Measurements from ENCODE around the gene LMNTD1.

LMNTD1 gene

GRCh38 chr12:25469368-25469767, 83.7 kb downstream of the LMNTD1 start:
- no peaks in the 10 kb centered on the region for H3K4me1 Mint-ChIP-seq
- no peak overlapping the region for H3K4me3 Mint-ChIP-seq
- ATAC-seq (replicated peaks; ENCODE audit: extremely low read depth, poor library complexity, severe bottlenecking), result no peak

GRCh38 chr12:25463521-25463920, 89.6 kb downstream of the LMNTD1 start:
- no peak overlapping the region for H3K27ac Mint-ChIP-seq (ENCODE audit: low read depth)
- no peak for ATAC-seq (replicated peaks; ENCODE audit: extremely low read depth, poor library complexity, severe bottlenecking)
- no peaks in the 10 kb centered on the region for H3K9me3 Mint-ChIP-seq
- no peak for DNase-seq (ENCODE audit: low spot score in 2 of 2)
- H3K4me3 Mint-ChIP-seq, result no peak overlapping the region
- H3K36me3 Mint-ChIP-seq (ENCODE audit: insufficient read depth), result peaks cover 3% of the 10 kb centered on the region
- no peaks in the 10 kb centered on the region for H3K4me1 Mint-ChIP-seq
- H3K27me3 Mint-ChIP-seq, result peaks cover 14% of the 10 kb centered on the region

More at GRCh38 chr12:25469368-25469767, 83.7 kb downstream of the LMNTD1 start:
- Mint-ChIP-seq H3K27ac (ENCODE audit: low read depth) (no peak overlapping the region), H3K9me3 (no peaks in the 10 kb centered on the region), H3K36me3 (ENCODE audit: insufficient read depth) (no peaks in the 10 kb centered on the region), H3K27me3 (peaks cover 14% of the 10 kb centered on the region)
- no peak for DNase-seq (ENCODE audit: low spot score in 2 of 2)

- DNase-seq (ENCODE audit: low spot score in 2 of 2) (no peak), ATAC-seq (replicated peaks; ENCODE audit: extremely low read depth, poor library complexity, severe bottlenecking) (no peak)
- Mint-ChIP-seq H3K36me3 (ENCODE audit: insufficient read depth) (peaks cover 3% of the 10 kb centered on the region), H3K4me1 (no peaks in the 10 kb centered on the region), H3K27me3 (peaks cover 13% of the 10 kb centered on the region), H3K4me3 (no peak overlapping the region), H3K27ac (ENCODE audit: low read depth) (no peak overlapping the region), H3K9me3 (no peaks in the 10 kb centered on the region)
Measured at GRCh38 chr12:25463005-25463404, 90.1 kb downstream of the LMNTD1 start.

DNA sequence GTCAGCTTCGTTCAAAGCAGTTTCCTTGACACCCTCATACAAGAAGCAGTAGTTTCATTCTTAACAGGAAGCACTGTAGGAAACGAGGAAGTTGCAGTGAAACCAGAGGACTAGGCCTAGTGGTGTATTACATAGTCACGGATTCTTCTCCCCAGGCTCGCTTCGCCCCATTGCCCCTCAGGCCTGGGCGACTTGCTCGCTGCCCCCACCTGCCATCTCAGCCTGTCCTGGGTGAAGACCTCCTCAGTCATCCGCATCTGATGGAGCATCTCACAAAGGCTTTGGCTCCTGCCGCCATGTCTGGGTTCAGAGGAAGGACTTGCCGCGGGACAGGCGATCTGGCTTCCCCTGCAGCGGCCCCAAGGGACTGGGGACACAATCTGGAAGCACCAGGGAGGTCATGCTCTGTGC, 93.5 kb downstream of the LMNTD1 start:
- ATAC-seq (replicated peaks; ENCODE audit: extremely low read depth, poor library complexity, severe bottlenecking), result no peak

GRCh38 chr12:25458047-25458552, 95.0 kb downstream of the LMNTD1 start:
- peaks cover 3% of the 10 kb centered on the region for H3K36me3 Mint-ChIP-seq (ENCODE audit: insufficient read depth)
- H3K27me3 Mint-ChIP-seq, result peaks cover 33% of the 10 kb centered on the region
- no peak overlapping the region for H3K4me3 Mint-ChIP-seq
- no peaks in the 10 kb centered on the region for H3K9me3 Mint-ChIP-seq
- DNase-seq (ENCODE audit: low spot score in 2 of 2) (no peak), ATAC-seq (replicated peaks; ENCODE audit: extremely low read depth, poor library complexity, severe bottlenecking) (no peak)
- H3K4me1 Mint-ChIP-seq, result no peaks in the 10 kb centered on the region
- H3K27ac Mint-ChIP-seq (ENCODE audit: low read depth), result no peak overlapping the region

More for the DNA sequence above, 93.5 kb downstream of the LMNTD1 start:
- Mint-ChIP-seq H3K4me3 (no peak overlapping the region), H3K9me3 (no peaks in the 10 kb centered on the region), H3K27me3 (peaks cover 18% of the 10 kb centered on the region), H3K27ac (ENCODE audit: low read depth) (no peak overlapping the region), H3K36me3 (ENCODE audit: insufficient read depth) (peaks cover 3% of the 10 kb centered on the region), H3K4me1 (no peaks in the 10 kb centered on the region)
- no peak for DNase-seq (ENCODE audit: low spot score in 2 of 2)

DNA sequence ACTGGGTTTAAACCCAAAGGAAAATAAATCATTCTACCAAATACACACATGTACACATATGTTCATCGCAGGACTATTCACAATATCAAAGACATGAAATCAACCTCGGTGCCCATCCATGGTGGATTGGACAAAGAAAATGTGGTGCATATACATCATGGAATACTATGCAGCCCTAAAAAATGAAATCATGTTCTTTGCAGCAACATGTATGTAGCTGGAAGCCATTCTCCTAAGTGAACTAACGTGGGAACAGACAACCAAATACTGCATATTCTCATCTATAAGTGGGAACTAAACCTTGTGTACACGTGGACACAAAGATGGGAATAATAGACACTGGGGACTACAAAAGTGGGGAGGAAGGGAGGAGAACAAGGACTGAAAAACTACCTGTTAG, 96.6 kb downstream of the LMNTD1 start:
- ATAC-seq (replicated peaks; ENCODE audit: extremely low read depth, poor library complexity, severe bottlenecking) (no peak), DNase-seq (ENCODE audit: low spot score in 2 of 2) (no peak)
- Mint-ChIP-seq H3K27me3 (peaks cover 49% of the 10 kb centered on the region), H3K9me3 (no peaks in the 10 kb centered on the region), H3K27ac (ENCODE audit: low read depth) (no peak overlapping the region), H3K4me3 (no peak overlapping the region), H3K4me1 (no peaks in the 10 kb centered on the region), H3K36me3 (ENCODE audit: insufficient read depth) (peaks cover 3% of the 10 kb centered on the region)

- H3K36me3 Mint-ChIP-seq (ENCODE audit: insufficient read depth), result peaks cover 3% of the 10 kb centered on the region
- no peak overlapping the region for H3K4me3 Mint-ChIP-seq
- no peaks in the 10 kb centered on the region for H3K9me3 Mint-ChIP-seq
- H3K27me3 Mint-ChIP-seq, result peaks cover 57% of the 10 kb centered on the region
- DNase-seq (ENCODE audit: low spot score in 2 of 2) (no peak), ATAC-seq (replicated peaks; ENCODE audit: extremely low read depth, poor library complexity, severe bottlenecking) (no peak)
- no peak overlapping the region for H3K27ac Mint-ChIP-seq (ENCODE audit: low read depth)
- H3K4me1 Mint-ChIP-seq, result no peaks in the 10 kb centered on the region
Measured at GRCh38 chr12:25455696-25456095, 97.4 kb downstream of the LMNTD1 start.

GRCh38 chr12:25449007-25449406, 104.1 kb downstream of the LMNTD1 start:
- Mint-ChIP-seq H3K27ac (ENCODE audit: low read depth) (no peak overlapping the region), H3K36me3 (ENCODE audit: insufficient read depth) (no peaks in the 10 kb centered on the region), H3K4me3 (no peak overlapping the region), H3K9me3 (no peaks in the 10 kb centered on the region), H3K27me3 (peaks cover 82% of the 10 kb centered on the region), H3K4me1 (no peaks in the 10 kb centered on the region)
- no peak for DNase-seq (ENCODE audit: low spot score in 2 of 2)
- no peak for ATAC-seq (replicated peaks; ENCODE audit: extremely low read depth, poor library complexity, severe bottlenecking)

GRCh38 chr12:25447046-25447445, 106.0 kb downstream of the LMNTD1 start:
- H3K27ac Mint-ChIP-seq (ENCODE audit: low read depth), result no peak overlapping the region
- H3K27me3 Mint-ChIP-seq, result peaks cover 63% of the 10 kb centered on the region
- no peak overlapping the region for H3K4me3 Mint-ChIP-seq
- H3K9me3 Mint-ChIP-seq, result no peaks in the 10 kb centered on the region
- no peak for DNase-seq (ENCODE audit: low spot score in 2 of 2)
- ATAC-seq (replicated peaks; ENCODE audit: extremely low read depth, poor library complexity, severe bottlenecking), result no peak
- no peaks in the 10 kb centered on the region for H3K36me3 Mint-ChIP-seq (ENCODE audit: insufficient read depth)
- H3K4me1 Mint-ChIP-seq, result no peaks in the 10 kb centered on the region

DNA sequence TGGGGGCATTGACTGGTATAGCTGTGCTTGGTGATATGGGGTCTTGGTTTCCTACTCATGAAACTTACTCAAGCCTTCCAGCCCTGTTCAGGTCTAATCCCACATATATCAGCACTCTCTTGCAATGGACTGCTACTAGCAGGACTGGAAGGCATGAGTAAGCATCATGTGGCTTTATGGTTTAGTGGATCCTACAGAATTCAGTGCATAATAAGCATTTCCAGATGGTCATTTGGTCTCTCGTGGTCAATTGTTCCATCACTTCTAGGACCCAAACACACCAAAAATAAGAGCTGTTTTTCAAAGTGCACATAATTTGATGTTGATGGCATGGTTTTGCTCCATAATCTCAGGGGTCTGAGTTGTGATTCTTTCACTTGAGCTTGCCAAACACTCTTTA, 114.4 kb downstream of the LMNTD1 start:
- no peak overlapping the region for H3K27ac Mint-ChIP-seq (ENCODE audit: low read depth)
- no peaks in the 10 kb centered on the region for H3K27me3 Mint-ChIP-seq
- DNase-seq (ENCODE audit: low spot score in 2 of 2) (no peak), ATAC-seq (replicated peaks; ENCODE audit: extremely low read depth, poor library complexity, severe bottlenecking) (no peak)
- H3K9me3 Mint-ChIP-seq, result no peaks in the 10 kb centered on the region
- no peak overlapping the region for H3K4me3 Mint-ChIP-seq
- H3K4me1 Mint-ChIP-seq, result peaks cover 4% of the 10 kb centered on the region
- H3K36me3 Mint-ChIP-seq (ENCODE audit: insufficient read depth), result peaks cover 1% of the 10 kb centered on the region

GRCh38 chr12:25436206-25437030, 116.7 kb downstream of the LMNTD1 start:
- Mint-ChIP-seq H3K36me3 (ENCODE audit: insufficient read depth) (peaks cover 1% of the 10 kb centered on the region), H3K4me1 (peaks cover 4% of the 10 kb centered on the region), H3K27me3 (no peaks in the 10 kb centered on the region), H3K27ac (ENCODE audit: low read depth) (no peak overlapping the region), H3K4me3 (peak overlapping the region; percentile 58), H3K9me3 (no peaks in the 10 kb centered on the region)
- ATAC-seq (replicated peaks; ENCODE audit: extremely low read depth, poor library complexity, severe bottlenecking) (peak; percentile 65), DNase-seq (ENCODE audit: low spot score in 2 of 2) (no peak)

GRCh38 chr12:25435431-25435830, 117.7 kb downstream of the LMNTD1 start:
- no peak overlapping the region for H3K27ac Mint-ChIP-seq (ENCODE audit: low read depth)
- H3K4me1 Mint-ChIP-seq, result peaks cover 4% of the 10 kb centered on the region

DNA sequence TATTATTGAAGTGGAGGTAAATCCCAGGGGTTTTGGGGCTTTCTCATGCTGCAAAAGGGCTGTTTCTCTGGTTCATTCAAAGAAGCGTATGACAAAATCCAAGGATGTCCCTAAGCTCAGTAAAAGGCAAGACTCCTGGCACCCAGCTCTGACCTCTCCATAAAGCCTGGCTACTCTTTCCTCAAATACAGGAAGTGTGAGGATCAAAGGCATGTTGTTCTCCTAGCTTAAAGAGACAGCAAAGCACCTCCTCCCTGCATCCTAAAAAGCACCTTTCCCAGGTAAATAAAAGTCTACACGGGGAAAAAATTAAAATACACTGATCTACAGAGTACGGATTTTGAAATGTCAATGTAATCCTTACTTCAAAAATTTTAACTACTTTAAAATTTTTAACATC, 118.6 kb downstream of the LMNTD1 start:
- H3K27me3 Mint-ChIP-seq, result no peaks in the 10 kb centered on the region
- no peak overlapping the region for H3K27ac Mint-ChIP-seq (ENCODE audit: low read depth)
- H3K9me3 Mint-ChIP-seq, result no peaks in the 10 kb centered on the region
- H3K4me1 Mint-ChIP-seq, result peaks cover 4% of the 10 kb centered on the region
- ATAC-seq (replicated peaks; ENCODE audit: extremely low read depth, poor library complexity, severe bottlenecking) (no peak), DNase-seq (ENCODE audit: low spot score in 2 of 2) (no peak)
- no peak overlapping the region for H3K4me3 Mint-ChIP-seq
- H3K36me3 Mint-ChIP-seq (ENCODE audit: insufficient read depth), result no peaks in the 10 kb centered on the region

More at GRCh38 chr12:25435431-25435830, 117.7 kb downstream of the LMNTD1 start:
- Mint-ChIP-seq H3K4me3 (no peak overlapping the region), H3K27me3 (no peaks in the 10 kb centered on the region), H3K36me3 (ENCODE audit: insufficient read depth) (no peaks in the 10 kb centered on the region), H3K9me3 (no peaks in the 10 kb centered on the region)
- no peak for DNase-seq (ENCODE audit: low spot score in 2 of 2)
- ATAC-seq (replicated peaks; ENCODE audit: extremely low read depth, poor library complexity, severe bottlenecking), result no peak

Measured in central memory CD8-positive, alpha-beta T cell (primary cell).